Loucy (cell line): ENCODE measurements around the gene MOV10L1.

ENCODE experiments used
- H2AFZ ChIP-seq: fragments of 200-600 bp; sonication (generic); 2 replicates; pipeline ENCODE4 v1.6.0; 2016; ENCODE audit warnings: antibody characterized with exemption, mild to moderate bottlenecking, low read length, moderate library complexity
- H3F3A ChIP-seq: fragments of 200-600 bp; 2 replicates; pipeline ENCODE4 v1.6.0; 2016; ENCODE audit warnings: antibody characterized with exemption, low read depth, mild to moderate bottlenecking
- H3K27me3 ChIP-seq: fragments of 200-600 bp; sonication (generic); 2 replicates; pipeline ENCODE4 v1.6.1; 2014; ENCODE audit warnings: low read length, mild to moderate bottlenecking; ENCODE audit not compliant: insufficient read depth, poor library complexity, severe bottlenecking
- H3K36me3 ChIP-seq: fragments of 200-600 bp; sonication (generic); 2 replicates; pipeline ENCODE4 v1.6.1; 2016; ENCODE audit warnings: low read length; ENCODE audit not compliant: insufficient read depth
- H3K4me1 ChIP-seq: fragments of 200-600 bp; sonication (generic); 2 replicates; pipeline ENCODE4 v1.5.1; 2014; ENCODE audit warnings: low read length, mild to moderate bottlenecking; ENCODE audit not compliant: insufficient read depth, poor library complexity, severe bottlenecking
- H3K4me2 ChIP-seq: fragments of 200-600 bp; sonication (generic); 2 replicates; pipeline ENCODE4 v1.6.0; 2014; ENCODE audit warnings: antibody characterized with exemption, low read length, low read depth, mild to moderate bottlenecking; ENCODE audit not compliant: poor library complexity, severe bottlenecking
- H3K4me3 ChIP-seq: fragments of 200-600 bp; sonication (generic); 2 replicates; pipeline ENCODE4 v1.5.1; 2014; ENCODE audit warnings: low read length, mild to moderate bottlenecking, mixed read lengths; ENCODE audit not compliant: poor library complexity, severe bottlenecking
- H3K79me2 ChIP-seq: fragments of 200-600 bp; sonication (generic); 2 replicates; pipeline ENCODE4 v1.6.1; 2014; ENCODE audit warnings: low read length; ENCODE audit not compliant: insufficient read depth
- H3K9ac ChIP-seq: fragments of 200-600 bp; sonication (generic); 2 replicates; pipeline ENCODE4 v1.6.0; 2014; ENCODE audit warnings: mild to moderate bottlenecking, low read depth, low read length, moderate library complexity; ENCODE audit not compliant: poor library complexity, severe bottlenecking
- H3K9me2 ChIP-seq: fragments of 200-600 bp; sonication (generic); replicated peaks from 2 replicates; pipeline ENCODE4 v1.6.1; 2016; ENCODE audit warnings: low read depth, low read length, mixed read lengths
- H3K9me3 ChIP-seq: fragments of 200-600 bp; sonication (generic); 2 replicates; pipeline ENCODE4 v1.6.1; 2014; ENCODE audit warnings: mild to moderate bottlenecking, antibody characterized with exemption, low read length, low read depth; ENCODE audit not compliant: insufficient read depth
- H4K20me1 ChIP-seq: fragments of 200-600 bp; sonication (generic); 2 replicates; pipeline ENCODE4 v1.6.0; 2014; ENCODE audit warnings: antibody characterized with exemption, low read length, mild to moderate bottlenecking; ENCODE audit not compliant: insufficient read depth, poor library complexity, severe bottlenecking
- CTCF ChIP-seq: fragments of 200-600 bp; sonication (generic); conservative IDR thresholded peaks from 2 replicates; pipeline ENCODE4 v1.5.1; 2014; ENCODE audit warnings: mild to moderate bottlenecking, antibody characterized with exemption, low read length
- EZH2phosphoT487 ChIP-seq: fragments of 200-600 bp; IDR thresholded peaks from 2 replicates; pipeline ENCODE4 v1.6.1; 2018; ENCODE audit warnings: antibody characterized with exemption, mild to moderate bottlenecking, moderate library complexity, borderline replicate concordance

The MOV10L1 gene

GRCh38 chr22:50048836-50049235 lies 41.0 kb upstream of the MOV10L1 start:
- Histone ChIP-seq H3K4me1 (peaks cover 12% of the 10 kb centered on the region), H3K9ac (no peak overlapping the region), H3K9me3 (no peaks in the 10 kb centered on the region), H3K36me3 (no peaks in the 10 kb centered on the region), H3K4me3 (no peak overlapping the region), H3K79me2 (no peaks in the 10 kb centered on the region), H3K9me2 (no peaks in the 10 kb centered on the region), H3F3A (no peaks in the 10 kb centered on the region), H4K20me1 (no peaks in the 10 kb centered on the region), H3K4me2 (no peak overlapping the region), H3K27me3 (no peaks in the 10 kb centered on the region), H2AFZ (no peak overlapping the region)
- TF ChIP-seq EZH2phosphoT487, result no peak
- no peak for TF ChIP-seq CTCF

GRCh38 chr22:50049299-50050195 lies 40.3 kb upstream of the MOV10L1 start:
- H4K20me1 ChIP-seq, result no peaks in the 10 kb centered on the region
- no peaks in the 10 kb centered on the region for H3F3A ChIP-seq
- no peak overlapping the region for H3K9ac ChIP-seq
- H3K79me2 ChIP-seq, result no peaks in the 10 kb centered on the region
- H3K4me3 ChIP-seq, result no peak overlapping the region
- no peaks in the 10 kb centered on the region for H3K27me3 ChIP-seq
- no peaks in the 10 kb centered on the region for H3K36me3 ChIP-seq
- no peaks in the 10 kb centered on the region for H3K9me2 ChIP-seq
- H2AFZ ChIP-seq, result no peak overlapping the region
- peaks cover 7% of the 10 kb centered on the region for H3K4me1 ChIP-seq
- no peak for TF ChIP-seq EZH2phosphoT487
- TF ChIP-seq CTCF, result no peak
- no peak overlapping the region for H3K4me2 ChIP-seq
- H3K9me3 ChIP-seq, result no peaks in the 10 kb centered on the region

- Histone ChIP-seq H3F3A (no peaks in the 10 kb centered on the region), H3K27me3 (no peaks in the 10 kb centered on the region), H3K4me2 (no peak overlapping the region), H3K9me3 (no peaks in the 10 kb centered on the region), H4K20me1 (no peaks in the 10 kb centered on the region), H3K79me2 (no peaks in the 10 kb centered on the region), H3K9ac (no peak overlapping the region), H3K36me3 (no peaks in the 10 kb centered on the region), H3K4me3 (no peak overlapping the region), H2AFZ (no peak overlapping the region), H3K9me2 (no peaks in the 10 kb centered on the region), H3K4me1 (no peaks in the 10 kb centered on the region)
- no peak for TF ChIP-seq CTCF
- TF ChIP-seq EZH2phosphoT487, result no peak
Measured at GRCh38 chr22:50051930-50052329, 37.9 kb upstream of the MOV10L1 start.
